Activated CD4-positive, alpha-beta T cell treated with anti-CD3 and anti-CD28 coated beads, Interleukin-2, amount 10 ng/mL, durations not matched to agents 7 days and 5 days (primary cell): ENCODE data around the gene RPAIN. TPM values are rescaled to one million over a fixed set of nuclear protein-coding genes. Genes with fewer than 3 reads are reported as not detected.
"Not testable (repeated sequence)": the region's sequence is repeated elsewhere in the genome, so short reads cannot be mapped to it uniquely, and the experiment has no call there.

Experiments
- CTCF ChIA-PET: fragments of 350-600 bp; sonication (Branson Sonifier 250); formaldehyde crosslinking; loops from one replicate; lab custom pipeline; 2021; ENCODE audit warnings: antibody characterized with exemption; lab: Charles Lee
- POLR2A ChIA-PET: fragments of 350-600 bp; sonication (Branson Sonifier 250); formaldehyde crosslinking; loops from one replicate; lab custom pipeline; 2021; ENCODE audit warnings: antibody characterized with exemption; lab: Charles Lee
- DNase-seq: peaks from one replicate; pipeline ENCODE4 v3.0.0-alpha.2; 2020
- H3K27ac Mint-ChIP-seq: one replicate; pipeline ENCODE4 v1.8.0; 2021; ENCODE audit warnings: mild to moderate bottlenecking, moderate library complexity, mixed read lengths
- H3K27me3 Mint-ChIP-seq: one replicate; pipeline ENCODE4 v1.8.0; 2021; ENCODE audit warnings: mixed read lengths
- H3K36me3 Mint-ChIP-seq: one replicate; pipeline ENCODE4 v1.8.0; 2021; ENCODE audit warnings: low read depth, mixed read lengths
- H3K4me1 Mint-ChIP-seq: one replicate; pipeline ENCODE4 v1.8.0; 2021; ENCODE audit warnings: mixed read lengths
- H3K4me3 Mint-ChIP-seq: one replicate; pipeline ENCODE4 v1.8.0; 2021; ENCODE audit warnings: mild to moderate bottlenecking, moderate library complexity, mixed read lengths
- H3K9me3 Mint-ChIP-seq: one replicate; pipeline ENCODE4 v1.8.0; 2021; ENCODE audit warnings: mixed read lengths
- total RNA-seq, 2 experiments: library from RNA; stranded (reverse); gene quantifications; one replicate each; pipeline ENCODE4 v1.2.3, GENCODE V29; 2021

RPAIN gene
- total RNA-seq, 2 experiments from 2014 or later, result 43.1 to 52.0 TPM

GRCh38 chr17:5410594-5411272 lies 9.2 kb upstream of the RPAIN start:
- H3K27ac Mint-ChIP-seq, result peak overlapping the region; percentile 52
- ChIA-PET CTCF (no interaction called here), POLR2A (no interaction called here)
- H3K27me3 Mint-ChIP-seq, result no peaks in the 10 kb centered on the region
- peaks cover 37% of the 10 kb centered on the region for H3K36me3 Mint-ChIP-seq
- DNase-seq, result no peak
- no peaks in the 10 kb centered on the region for H3K9me3 Mint-ChIP-seq
- H3K4me1 Mint-ChIP-seq, result peaks cover 22% of the 10 kb centered on the region
- no peak overlapping the region for H3K4me3 Mint-ChIP-seq

GRCh38 chr17:5413682-5414081 lies 6.3 kb upstream of the RPAIN start:
- Mint-ChIP-seq H3K4me3 (no peak overlapping the region), H3K27me3 (no peaks in the 10 kb centered on the region), H3K4me1 (peaks cover 34% of the 10 kb centered on the region), H3K27ac (no peak overlapping the region), H3K9me3 (no peaks in the 10 kb centered on the region), H3K36me3 (peaks cover 46% of the 10 kb centered on the region)
- POLR2A ChIA-PET, result no interaction called here
- CTCF ChIA-PET, result interaction anchor here (0.8 to 1.6 kb wide), 3 partner anchors 23 to 33 kb away, joined by 3 to 6 read pairs (median 4); partner anchors contain the start of gene C1QBP
- no peak for DNase-seq

GRCh38 chr17:5416901-5417300 lies 3.1 kb upstream of the RPAIN start:
- Mint-ChIP-seq H3K36me3 (peaks cover 43% of the 10 kb centered on the region), H3K9me3 (no peaks in the 10 kb centered on the region), H3K27ac (peak overlapping the region; percentile 41), H3K4me1 (peaks cover 43% of the 10 kb centered on the region), H3K4me3 (peak overlapping the region; percentile 62), H3K27me3 (no peaks in the 10 kb centered on the region)
- ChIA-PET CTCF (interaction anchor here (1.1 to 1.7 kb wide), 2 partner anchors 11 to 22 kb away, joined by 3 to 4 read pairs; partner anchors contain the start of gene C1QBP), POLR2A (no interaction called here)
- DNase-seq, result no peak

GRCh38 chr17:5418858-5419355 lies 1.1 kb upstream of the RPAIN start:
- ChIA-PET CTCF (interaction anchor here (0.7 to 1.7 kb wide), 3 partner anchors 17 to 66 kb away, joined by 3 to 11 read pairs (median 4); partner anchors contain the start of gene C1QBP), POLR2A (interaction anchor here (0.7 to 1.0 kb wide), 2 partner anchors 17 to 29 kb away, joined by 3 read pairs; no protein-coding TSS in a partner anchor)
- peaks cover 43% of the 10 kb centered on the region for H3K4me1 Mint-ChIP-seq

GRCh38 chr17:5419356-5419958 lies 525 bp upstream of the RPAIN start, which contains the start of gene NUP88:
Gene NUP88, minus strand, starts transcription at chr17:5419662. Its CDS starts 12 bp downstream, at chr17:5419650.
- Mint-ChIP-seq H3K36me3 (peaks cover 32% of the 10 kb centered on the region), H3K4me3 (peak within 1 kb of the TSS; percentile 98), H3K9me3 (no peaks in the 10 kb centered on the region), H3K4me1 (peaks cover 43% of the 10 kb centered on the region), H3K27me3 (no peaks in the 10 kb centered on the region), H3K27ac (peak within 1 kb of the TSS; percentile 99)
- ChIA-PET POLR2A (interaction anchor here (0.6 to 1.0 kb wide), 3 partner anchors 13 to 29 kb away, joined by 3 read pairs; no protein-coding TSS in a partner anchor), CTCF (interaction anchor here (0.7 to 1.7 kb wide), 3 partner anchors 17 to 65 kb away, joined by 3 to 11 read pairs (median 4); partner anchors contain the start of gene C1QBP)
- peak; percentile 98 for DNase-seq

More at GRCh38 chr17:5418858-5419355, 1.1 kb upstream of the RPAIN start:
- Mint-ChIP-seq H3K4me3 (peak overlapping the region; percentile 98), H3K27me3 (no peaks in the 10 kb centered on the region), H3K9me3 (no peaks in the 10 kb centered on the region), H3K36me3 (peaks cover 34% of the 10 kb centered on the region), H3K27ac (peak overlapping the region; percentile 99)
- peak; percentile 80 for DNase-seq

- H3K27ac Mint-ChIP-seq, result peak overlapping the region; percentile 46
- peaks cover 40% of the 10 kb centered on the region for H3K4me1 Mint-ChIP-seq
- no peaks in the 10 kb centered on the region for H3K9me3 Mint-ChIP-seq
- DNase-seq, result no peak
- H3K36me3 Mint-ChIP-seq, result peaks cover 46% of the 10 kb centered on the region
- H3K27me3 Mint-ChIP-seq, result no peaks in the 10 kb centered on the region
- CTCF ChIA-PET, result interaction anchor here (0.8 to 2.3 kb wide), 2 partner anchors 8 to 16 kb away, joined by 3 to 11 read pairs; partner anchors contain the start of gene C1QBP
- no peak overlapping the region for H3K4me3 Mint-ChIP-seq
- POLR2A ChIA-PET, result no interaction called here
These were observed 2.5 kb downstream of the RPAIN start for GRCh38 chr17:5422505-5422904.

- CTCF ChIA-PET, result interaction anchor here (0.7 to 3.7 kb wide), 3 partner anchors 8 to 127 kb away, joined by 3 to 17 read pairs (median 4); partner anchors contain the start of gene C1QBP
- H3K4me1 Mint-ChIP-seq, result peaks cover 34% of the 10 kb centered on the region
- H3K36me3 Mint-ChIP-seq, result peaks cover 52% of the 10 kb centered on the region
- DNase-seq, result no peak
- no peaks in the 10 kb centered on the region for H3K9me3 Mint-ChIP-seq
- H3K27me3 Mint-ChIP-seq, result no peaks in the 10 kb centered on the region
- no peak overlapping the region for H3K27ac Mint-ChIP-seq
- H3K4me3 Mint-ChIP-seq, result no peak overlapping the region
- POLR2A ChIA-PET, result no interaction called here
These were observed 4.9 kb downstream of the RPAIN start for GRCh38 chr17:5424909-5425308.

GRCh38 chr17:5425826-5426225 lies 5.8 kb downstream of the RPAIN start:
- no peak for DNase-seq
- Mint-ChIP-seq H3K4me3 (no peak overlapping the region), H3K36me3 (peaks cover 56% of the 10 kb centered on the region), H3K9me3 (no peaks in the 10 kb centered on the region), H3K4me1 (peaks cover 29% of the 10 kb centered on the region), H3K27ac (no peak overlapping the region), H3K27me3 (no peaks in the 10 kb centered on the region)
- POLR2A ChIA-PET, result no interaction called here
- CTCF ChIA-PET, result interaction anchor here (0.9 to 3.7 kb wide), 2 partner anchors 14 to 428 kb away, joined by 3 to 17 read pairs; partner anchors contain the start of genes C1QBP, INCA1 and KIF1C

- no peak overlapping the region for H3K4me3 Mint-ChIP-seq
- peaks cover 64% of the 10 kb centered on the region for H3K36me3 Mint-ChIP-seq
- no peak for DNase-seq
These were observed 9.4 kb downstream of the RPAIN start for GRCh38 chr17:5429191-5429887.

GRCh38 chr17:5430413-5430999 lies 10.5 kb downstream of the RPAIN start:
- H3K9me3 Mint-ChIP-seq, result no peaks in the 10 kb centered on the region
- H3K27ac Mint-ChIP-seq, result no peak overlapping the region
- ChIA-PET POLR2A (no interaction called here), CTCF (interaction anchor here (0.6 to 1.9 kb wide), 4 partner anchors 8 to 379 kb away, joined by 3 to 13 read pairs (median 4); partner anchors contain the start of gene C1QBP)
- H3K4me1 Mint-ChIP-seq, result peaks cover 13% of the 10 kb centered on the region
- DNase-seq, result no peak
- no peaks in the 10 kb centered on the region for H3K27me3 Mint-ChIP-seq
- peaks cover 60% of the 10 kb centered on the region for H3K36me3 Mint-ChIP-seq
- no peak overlapping the region for H3K4me3 Mint-ChIP-seq

More at GRCh38 chr17:5429191-5429887, 9.4 kb downstream of the RPAIN start:
- POLR2A ChIA-PET, result no interaction called here
- Mint-ChIP-seq H3K27ac (peak overlapping the region; percentile 26), H3K4me1 (peaks cover 9% of the 10 kb centered on the region), H3K9me3 (no peaks in the 10 kb centered on the region), H3K27me3 (no peaks in the 10 kb centered on the region)
- CTCF ChIA-PET, result interaction anchor here (0.6 to 1.9 kb wide), 3 partner anchors 10 to 356 kb away, joined by 3 to 13 read pairs (median 5); partner anchors contain the start of gene C1QBP

- H3K27ac Mint-ChIP-seq, H3K27me3 Mint-ChIP-seq, H3K9me3 Mint-ChIP-seq, DNase-seq, POLR2A ChIA-PET, H3K4me3 Mint-ChIP-seq: not testable (repeated sequence)
- peaks cover 17% of the 10 kb centered on the region for H3K4me1 Mint-ChIP-seq
- CTCF ChIA-PET, result interaction anchor here (0.6 to 1.3 kb wide), 3 partner anchors 8 to 380 kb away, joined by 3 to 4 read pairs (median 3); no protein-coding TSS in a partner anchor
- peaks cover 58% of the 10 kb centered on the region for H3K36me3 Mint-ChIP-seq
These were observed 11.3 kb downstream of the RPAIN start for GRCh38 chr17:5431234-5431633.
